ENCODE data around the gene LCE1F.

LCE1F gene

DNA sequence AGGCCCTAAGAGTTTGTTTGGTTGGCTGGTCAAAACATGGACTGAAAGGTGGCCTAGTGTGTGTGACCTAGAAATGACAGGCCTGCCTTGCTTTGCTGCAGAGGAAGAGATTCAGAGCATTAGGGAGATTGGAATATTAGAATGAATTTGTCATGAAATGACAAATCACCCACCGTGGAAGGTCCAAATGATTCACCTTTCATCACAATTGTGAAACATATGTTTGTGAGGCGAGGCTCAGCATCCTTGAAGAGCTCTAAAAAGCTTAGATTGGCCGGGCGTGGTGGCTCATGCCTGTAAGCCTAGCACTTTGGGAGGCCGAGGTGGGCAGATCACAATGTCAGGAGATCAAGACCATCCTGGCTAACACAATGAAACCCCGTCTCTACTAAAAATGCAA lies 42.4 kb downstream of the LCE1F start:
- no peak for TF ChIP-seq TAF1 (IDR thresholded peaks at IDR 0.05; ENCODE audit: borderline replicate concordance, insufficient read depth, low read length)
- no peak for TF ChIP-seq SIN3A (IDR thresholded peaks at IDR 0.05; ENCODE audit: borderline replicate concordance, insufficient read depth, low read length)
- no peak for TF ChIP-seq POLR2AphosphoS5 (IDR thresholded peaks at IDR 0.05; ENCODE audit: low read depth, low read length)
- no peak for TF ChIP-seq FOXP2 (optimal IDR thresholded peaks at IDR 0.05; ENCODE audit: borderline replicate concordance, extremely low read depth, extremely low read length, insufficient read depth)
- TF ChIP-seq, protein P1, sequence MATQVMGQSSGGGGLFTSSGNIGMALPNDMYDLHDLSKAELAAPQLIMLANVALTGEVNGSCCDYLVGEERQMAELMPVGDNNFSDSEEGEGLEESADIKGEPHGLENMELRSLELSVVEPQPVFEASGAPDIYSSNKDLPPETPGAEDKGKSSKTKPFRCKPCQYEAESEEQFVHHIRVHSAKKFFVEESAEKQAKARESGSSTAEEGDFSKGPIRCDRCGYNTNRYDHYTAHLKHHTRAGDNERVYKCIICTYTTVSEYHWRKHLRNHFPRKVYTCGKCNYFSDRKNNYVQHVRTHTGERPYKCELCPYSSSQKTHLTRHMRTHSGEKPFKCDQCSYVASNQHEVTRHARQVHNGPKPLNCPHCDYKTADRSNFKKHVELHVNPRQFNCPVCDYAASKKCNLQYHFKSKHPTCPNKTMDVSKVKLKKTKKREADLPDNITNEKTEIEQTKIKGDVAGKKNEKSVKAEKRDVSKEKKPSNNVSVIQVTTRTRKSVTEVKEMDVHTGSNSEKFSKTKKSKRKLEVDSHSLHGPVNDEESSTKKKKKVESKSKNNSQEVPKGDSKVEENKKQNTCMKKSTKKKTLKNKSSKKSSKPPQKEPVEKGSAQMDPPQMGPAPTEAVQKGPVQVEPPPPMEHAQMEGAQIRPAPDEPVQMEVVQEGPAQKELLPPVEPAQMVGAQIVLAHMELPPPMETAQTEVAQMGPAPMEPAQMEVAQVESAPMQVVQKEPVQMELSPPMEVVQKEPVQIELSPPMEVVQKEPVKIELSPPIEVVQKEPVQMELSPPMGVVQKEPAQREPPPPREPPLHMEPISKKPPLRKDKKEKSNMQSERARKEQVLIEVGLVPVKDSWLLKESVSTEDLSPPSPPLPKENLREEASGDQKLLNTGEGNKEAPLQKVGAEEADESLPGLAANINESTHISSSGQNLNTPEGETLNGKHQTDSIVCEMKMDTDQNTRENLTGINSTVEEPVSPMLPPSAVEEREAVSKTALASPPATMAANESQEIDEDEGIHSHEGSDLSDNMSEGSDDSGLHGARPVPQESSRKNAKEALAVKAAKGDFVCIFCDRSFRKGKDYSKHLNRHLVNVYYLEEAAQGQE (IDR thresholded peaks at IDR 0.05; ENCODE audit: insufficient read depth in 1 of 2, low read depth in 2 of 2, low read length in 2 of 2): no peak

DNA sequence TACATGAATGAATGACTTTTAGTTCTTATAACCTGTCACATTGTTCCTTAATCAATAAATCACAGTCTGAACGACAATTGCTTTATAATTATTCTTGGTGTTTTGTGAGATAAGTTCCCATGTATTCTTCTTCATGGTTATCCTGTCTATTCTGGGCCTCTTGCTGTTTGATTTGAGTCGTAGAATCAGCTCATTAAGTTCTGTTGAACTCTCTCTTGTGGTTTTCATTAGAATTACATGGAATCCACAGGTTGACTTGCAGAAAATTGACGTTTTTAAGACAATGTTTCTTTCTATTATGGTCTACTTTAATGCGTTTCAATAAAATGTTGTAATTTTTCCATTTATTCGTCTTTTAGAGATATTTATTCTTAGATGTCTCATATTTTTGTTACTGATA lies 48.4 kb downstream of the LCE1F start:
- no peak for TF ChIP-seq SIN3A (IDR thresholded peaks at IDR 0.05; ENCODE audit: borderline replicate concordance, insufficient read depth, low read length)
- TF ChIP-seq, protein P1 (IDR thresholded peaks at IDR 0.05; ENCODE audit: insufficient read depth in 1 of 2, low read depth in 2 of 2, low read length in 2 of 2): no peak
- no peak for TF ChIP-seq TAF1 (IDR thresholded peaks at IDR 0.05; ENCODE audit: borderline replicate concordance, insufficient read depth, low read length)
- no peak for TF ChIP-seq POLR2AphosphoS5 (IDR thresholded peaks at IDR 0.05; ENCODE audit: low read depth, low read length)
- no peak for TF ChIP-seq FOXP2 (optimal IDR thresholded peaks at IDR 0.05; ENCODE audit: borderline replicate concordance, extremely low read depth, extremely low read length, insufficient read depth)

DNA sequence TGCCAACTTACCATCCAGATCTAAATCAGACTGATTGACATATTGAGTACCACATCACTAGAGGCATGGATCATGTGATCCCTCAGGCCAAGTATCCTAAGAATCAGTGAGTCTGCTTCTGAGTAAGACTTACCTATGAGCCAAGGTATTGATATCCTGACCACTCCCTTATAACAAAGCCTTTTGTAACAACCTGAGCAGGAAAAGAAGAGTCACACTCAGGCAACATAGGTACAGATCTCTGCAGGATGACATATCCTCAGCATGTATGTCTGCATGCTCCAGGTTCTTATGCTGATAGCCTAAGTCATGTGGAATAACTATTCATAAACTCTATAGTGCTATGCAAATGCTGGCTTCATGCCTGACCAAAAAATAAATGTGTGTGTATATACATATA lies 50.0 kb downstream of the LCE1F start:
- no peak for TF ChIP-seq FOXP2 (optimal IDR thresholded peaks at IDR 0.05; ENCODE audit: borderline replicate concordance, extremely low read depth, extremely low read length, insufficient read depth)
- TF ChIP-seq SIN3A (IDR thresholded peaks at IDR 0.05; ENCODE audit: borderline replicate concordance, insufficient read depth, low read length): no peak
- no peak for TF ChIP-seq POLR2AphosphoS5 (IDR thresholded peaks at IDR 0.05; ENCODE audit: low read depth, low read length)
- TF ChIP-seq, protein P1 (IDR thresholded peaks at IDR 0.05; ENCODE audit: insufficient read depth in 1 of 2, low read depth in 2 of 2, low read length in 2 of 2): no peak
- no peak for TF ChIP-seq TAF1 (IDR thresholded peaks at IDR 0.05; ENCODE audit: borderline replicate concordance, insufficient read depth, low read length)
